GM19025 (cell line): ENCODE measurements around the gene PTGES2.

ENCODE experiments used
- ATAC-seq: cut with Tn5 transposase; IDR thresholded peaks from one replicate; pipeline ENCODE4 v1.9.1; 2021; ENCODE audit warnings: mild to moderate bottlenecking, low read depth, moderate library complexity; ENCODE audit not compliant: unreplicated experiment

Gene PTGES2

GRCh38 chr9:128153947-128154695 is 26.6 kb upstream of the PTGES2 start:
- ATAC-seq = no peak

- ATAC-seq = no peak
Measured at GRCh38 chr9:128153060-128153946, 25.8 kb upstream of the PTGES2 start.

- no peak for ATAC-seq
Measured at GRCh38 chr9:128152133-128153059, 24.9 kb upstream of the PTGES2 start.

- ATAC-seq = no peak
Measured at GRCh38 chr9:128151309-128152132, 24.0 kb upstream of the PTGES2 start.

- ATAC-seq = no peak
Measured at GRCh38 chr9:128150594-128151308, 23.2 kb upstream of the PTGES2 start.

- ATAC-seq = no peak
Measured at GRCh38 chr9:128149951-128150593, 22.5 kb upstream of the PTGES2 start.

GRCh38 chr9:128149001-128149701 is 21.6 kb upstream of the PTGES2 start, which contains the start of gene LCN2:
TSS of gene LCN2 (plus strand) at chr9:128149453. CDS start at chr9:128149526, 73 bp downstream.
- no peak for ATAC-seq

GRCh38 chr9:128148509-128149000 is 21.0 kb upstream of the PTGES2 start:
- no peak for ATAC-seq

- no peak for ATAC-seq
Measured at GRCh38 chr9:128146591-128147120, 19.1 kb upstream of the PTGES2 start.

GRCh38 chr9:128145951-128146351 is 18.4 kb upstream of the PTGES2 start:
- no peak for ATAC-seq

GRCh38 chr9:128145536-128145935 is 18.0 kb upstream of the PTGES2 start:
- ATAC-seq = no peak

GRCh38 chr9:128144239-128145181 is 17.0 kb upstream of the PTGES2 start:
- no peak for ATAC-seq

GRCh38 chr9:128143525-128144238 is 16.2 kb upstream of the PTGES2 start:
- ATAC-seq = no peak

- ATAC-seq = no peak
Measured at GRCh38 chr9:128142596-128142995, 15.1 kb upstream of the PTGES2 start.

- no peak for ATAC-seq
Measured at GRCh38 chr9:128142061-128142460, 14.5 kb upstream of the PTGES2 start.

GRCh38 chr9:128141604-128142003 is 14.1 kb upstream of the PTGES2 start:
- no peak for ATAC-seq
